ENCODE measurements around the gene SMYD3. TPM values are rescaled to one million over a fixed set of nuclear protein-coding genes. Genes with fewer than 3 reads are reported as not detected.

The SMYD3 gene
- total RNA-seq, 1 donor from 2014 or later = 34.9 TPM

GRCh38 chr1:246203180-246203579, 303.9 kb downstream of the SMYD3 start:
- H3K36me3 Mint-ChIP-seq = no peaks in the 10 kb centered on the region
- no peak overlapping the region for H3K4me3 Mint-ChIP-seq
- H3K4me1 Mint-ChIP-seq = peaks cover 35% of the 10 kb centered on the region
- H3K9me3 Mint-ChIP-seq = no peaks in the 10 kb centered on the region
- TF ChIP-seq, protein P1, sequence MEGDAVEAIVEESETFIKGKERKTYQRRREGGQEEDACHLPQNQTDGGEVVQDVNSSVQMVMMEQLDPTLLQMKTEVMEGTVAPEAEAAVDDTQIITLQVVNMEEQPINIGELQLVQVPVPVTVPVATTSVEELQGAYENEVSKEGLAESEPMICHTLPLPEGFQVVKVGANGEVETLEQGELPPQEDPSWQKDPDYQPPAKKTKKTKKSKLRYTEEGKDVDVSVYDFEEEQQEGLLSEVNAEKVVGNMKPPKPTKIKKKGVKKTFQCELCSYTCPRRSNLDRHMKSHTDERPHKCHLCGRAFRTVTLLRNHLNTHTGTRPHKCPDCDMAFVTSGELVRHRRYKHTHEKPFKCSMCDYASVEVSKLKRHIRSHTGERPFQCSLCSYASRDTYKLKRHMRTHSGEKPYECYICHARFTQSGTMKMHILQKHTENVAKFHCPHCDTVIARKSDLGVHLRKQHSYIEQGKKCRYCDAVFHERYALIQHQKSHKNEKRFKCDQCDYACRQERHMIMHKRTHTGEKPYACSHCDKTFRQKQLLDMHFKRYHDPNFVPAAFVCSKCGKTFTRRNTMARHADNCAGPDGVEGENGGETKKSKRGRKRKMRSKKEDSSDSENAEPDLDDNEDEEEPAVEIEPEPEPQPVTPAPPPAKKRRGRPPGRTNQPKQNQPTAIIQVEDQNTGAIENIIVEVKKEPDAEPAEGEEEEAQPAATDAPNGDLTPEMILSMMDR (IDR thresholded peaks at IDR 0.05; ENCODE audit: unreplicated experiment) = no peak
- no peak overlapping the region for H3K27ac Mint-ChIP-seq
- DNase-seq (ENCODE audit: low spot score in 2 of 2, unreplicated experiment in 2 of 2) = no peak
- H3K27me3 Mint-ChIP-seq (ENCODE audit: low read depth) = no peaks in the 10 kb centered on the region

GRCh38 chr1:246200738-246201137, 306.3 kb downstream of the SMYD3 start:
- Mint-ChIP-seq H3K4me3 (no peak overlapping the region), H3K9me3 (no peaks in the 10 kb centered on the region), H3K36me3 (no peaks in the 10 kb centered on the region), H3K27me3 (ENCODE audit: low read depth) (no peaks in the 10 kb centered on the region), H3K4me1 (peaks cover 32% of the 10 kb centered on the region), H3K27ac (no peak overlapping the region)
- DNase-seq (ENCODE audit: low spot score in 2 of 2, unreplicated experiment in 2 of 2) = no peak
- TF ChIP-seq, protein P1 (IDR thresholded peaks at IDR 0.05; ENCODE audit: unreplicated experiment) = no peak

DNA sequence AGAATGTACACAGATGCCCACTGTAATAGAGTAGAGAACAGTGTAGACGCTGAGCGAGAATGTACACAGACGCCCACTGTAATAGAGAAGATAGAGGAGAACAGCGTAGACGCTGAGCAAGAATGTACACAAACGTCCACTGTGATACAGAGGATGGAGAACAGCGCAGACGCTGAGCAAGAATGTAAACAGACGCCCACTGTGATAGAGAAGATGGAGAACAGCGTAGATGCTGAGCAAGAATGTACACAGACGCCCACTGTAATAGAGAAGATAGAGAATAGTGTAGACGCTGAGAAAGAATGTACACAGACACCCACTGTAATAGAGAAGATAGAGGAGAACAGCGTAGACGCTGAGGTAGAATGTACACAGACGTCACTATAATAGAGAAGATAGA, 306.9 kb downstream of the SMYD3 start:
- Mint-ChIP-seq H3K9me3 (no peaks in the 10 kb centered on the region), H3K4me1 (peaks cover 29% of the 10 kb centered on the region), H3K27me3 (ENCODE audit: low read depth) (no peaks in the 10 kb centered on the region), H3K36me3 (no peaks in the 10 kb centered on the region), H3K4me3 (no peak overlapping the region), H3K27ac (no peak overlapping the region)
- no peak for DNase-seq (ENCODE audit: low spot score in 2 of 2, unreplicated experiment in 2 of 2)
- TF ChIP-seq, protein P1 (IDR thresholded peaks at IDR 0.05; ENCODE audit: unreplicated experiment) = no peak

DNA sequence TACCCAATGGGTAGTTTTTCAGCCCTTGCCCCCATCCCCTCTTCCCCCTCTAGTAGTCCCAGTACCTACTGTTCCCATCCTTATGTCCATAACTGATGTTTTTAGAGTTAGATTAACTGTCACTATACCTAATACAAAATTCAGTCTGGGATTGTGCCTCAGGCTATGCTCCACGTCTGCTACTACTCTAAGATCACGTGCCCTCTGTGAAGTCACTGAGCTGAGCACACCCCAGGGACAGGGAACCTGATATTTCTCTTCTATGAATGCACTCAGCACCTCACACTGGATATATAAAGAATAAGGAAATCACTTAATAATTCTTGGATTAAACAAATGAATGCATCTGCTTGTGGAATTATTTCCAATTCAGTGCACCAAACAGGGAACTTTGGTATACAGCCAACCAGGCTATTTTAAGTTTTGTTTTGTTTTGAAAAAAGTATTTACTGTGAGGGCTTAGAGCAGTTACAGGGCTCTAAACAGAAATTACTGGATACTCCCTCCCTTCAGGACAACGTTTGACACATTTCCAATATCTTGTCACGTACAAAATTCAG, 307.9 kb downstream of the SMYD3 start:
- DNase-seq (ENCODE audit: low spot score in 2 of 2, unreplicated experiment in 2 of 2) = no peak
- TF ChIP-seq, protein P1 (IDR thresholded peaks at IDR 0.05; ENCODE audit: unreplicated experiment) = no peak
- Mint-ChIP-seq H3K4me1 (peaks cover 19% of the 10 kb centered on the region), H3K27me3 (ENCODE audit: low read depth) (no peaks in the 10 kb centered on the region), H3K36me3 (no peaks in the 10 kb centered on the region), H3K9me3 (no peaks in the 10 kb centered on the region), H3K27ac (peak overlapping the region; percentile 47), H3K4me3 (no peak overlapping the region)

GRCh38 chr1:246198115-246198816, 308.8 kb downstream of the SMYD3 start:
- Mint-ChIP-seq H3K4me1 (peaks cover 16% of the 10 kb centered on the region), H3K9me3 (no peaks in the 10 kb centered on the region), H3K27me3 (ENCODE audit: low read depth) (no peaks in the 10 kb centered on the region), H3K36me3 (no peaks in the 10 kb centered on the region), H3K27ac (no peak overlapping the region), H3K4me3 (no peak overlapping the region)
- TF ChIP-seq, protein P1 (IDR thresholded peaks at IDR 0.05; ENCODE audit: unreplicated experiment) = no peak
- no peak for DNase-seq (ENCODE audit: low spot score in 2 of 2, unreplicated experiment in 2 of 2)

Measured in mesothelial cell of epicardium (in vitro differentiated cells).